ENCODE measurements around the gene COG5. TPM values are rescaled to one million over a fixed set of nuclear protein-coding genes. Genes with fewer than 3 reads are reported as not detected.

The COG5 gene
- total RNA-seq, 1 experiment from 2014 or later, result 20.2 TPM

GRCh38 chr7:107196834-107197610, 366.7 kb downstream of the COG5 start:
- Histone ChIP-seq H3K27ac (ENCODE audit: insufficient read length, low read depth, low read length) (no peak overlapping the region), H2BK12ac (ENCODE audit: insufficient read length, low read depth, low read length) (no peak overlapping the region), H2BK5ac (ENCODE audit: insufficient read length, low read length) (no peak overlapping the region), H4K5ac (ENCODE audit: insufficient read length, low read depth, low read length) (no peak overlapping the region), H3K23ac (ENCODE audit: insufficient read length, low read depth, low read length) (no peak overlapping the region), H3K56ac (ENCODE audit: insufficient read length, low read depth, low read length) (no peak overlapping the region), H3K18ac (ENCODE audit: insufficient read length, low read depth, low read length) (no peak overlapping the region), H3K9me3 (ENCODE audit: control insufficient read depth, low read depth, low read length) (no peaks in the 10 kb centered on the region), H4K20me1 (ENCODE audit: control insufficient read depth, insufficient read depth, insufficient read length) (no peaks in the 10 kb centered on the region), H4K91ac (ENCODE audit: insufficient read length, low read depth, low read length) (no peak overlapping the region), H3K4me2 (ENCODE audit: insufficient read depth, insufficient read length, low read length) (no peak overlapping the region), H3K79me1 (ENCODE audit: insufficient read depth, low read depth, low read length, poor library complexity, severe bottlenecking) (no peaks in the 10 kb centered on the region), H3K14ac (ENCODE audit: insufficient read depth, low read length) (no peak overlapping the region), H2AFZ (ENCODE audit: low read length) (no peak overlapping the region), H3K23me2 (ENCODE audit: insufficient read length, low read depth, low read length, poor library complexity, severe bottlenecking) (no peaks in the 10 kb centered on the region), H3K4me1 (ENCODE audit: insufficient read depth, low read length) (no peaks in the 10 kb centered on the region), H2BK15ac (ENCODE audit: low read depth, low read length) (no peak overlapping the region), H3K27me3 (ENCODE audit: insufficient read depth, low read length) (no peaks in the 10 kb centered on the region), H3K9ac (ENCODE audit: extremely low read depth, insufficient read length, low read length) (no peak overlapping the region), H4K8ac (replicated peaks; ENCODE audit: insufficient read length, low read depth, low read length) (no peak overlapping the region), H2BK20ac (ENCODE audit: low read depth, low read length, poor library complexity, severe bottlenecking) (no peak overlapping the region), H3K4ac (ENCODE audit: low read depth, low read length) (no peak overlapping the region), H2BK120ac (ENCODE audit: low read depth, low read length, poor library complexity, severe bottlenecking) (no peak overlapping the region), H2AK5ac (ENCODE audit: insufficient read length, low read length) (no peak overlapping the region), H3K79me2 (ENCODE audit: insufficient read depth, low read length) (no peaks in the 10 kb centered on the region), H3T11ph (ENCODE audit: low read length) (no peak overlapping the region)
- no peak for DNase-seq
- Mint-ChIP-seq H3K4me1 (peaks cover 0 to 4% of the 10 kb centered on the region in 2 experiments; a peak in 2 of 4 replicates), H3K4me3 (no peak overlapping the region), H3K36me3 (ENCODE audit: insufficient read depth in 1 of 3, low read depth in 3 of 3) (peaks cover 7 to 40% (median 36%) of the 10 kb centered on the region in 3 experiments; a peak in 6 of 7 replicates), H3K27ac (peak overlapping the region in 1 of 3 experiments; percentile 23; a peak in 2 of 7 replicates), H3K9me3 (no peaks in the 10 kb centered on the region), H3K27me3 (ENCODE audit: low read depth) (no peaks in the 10 kb centered on the region)
- no CpG with 5 or more reads among the region's 10 CpGs for WGBS (ENCODE audit: extremely low coverage, insufficient read length, low lambda C conversion rate)
- TF ChIP-seq CTCF (conservative IDR thresholded peaks at IDR 0.05), result no peak

Data from H9 (cell line).